ENCODE data around the gene TEX19.

TEX19 gene

DNA sequence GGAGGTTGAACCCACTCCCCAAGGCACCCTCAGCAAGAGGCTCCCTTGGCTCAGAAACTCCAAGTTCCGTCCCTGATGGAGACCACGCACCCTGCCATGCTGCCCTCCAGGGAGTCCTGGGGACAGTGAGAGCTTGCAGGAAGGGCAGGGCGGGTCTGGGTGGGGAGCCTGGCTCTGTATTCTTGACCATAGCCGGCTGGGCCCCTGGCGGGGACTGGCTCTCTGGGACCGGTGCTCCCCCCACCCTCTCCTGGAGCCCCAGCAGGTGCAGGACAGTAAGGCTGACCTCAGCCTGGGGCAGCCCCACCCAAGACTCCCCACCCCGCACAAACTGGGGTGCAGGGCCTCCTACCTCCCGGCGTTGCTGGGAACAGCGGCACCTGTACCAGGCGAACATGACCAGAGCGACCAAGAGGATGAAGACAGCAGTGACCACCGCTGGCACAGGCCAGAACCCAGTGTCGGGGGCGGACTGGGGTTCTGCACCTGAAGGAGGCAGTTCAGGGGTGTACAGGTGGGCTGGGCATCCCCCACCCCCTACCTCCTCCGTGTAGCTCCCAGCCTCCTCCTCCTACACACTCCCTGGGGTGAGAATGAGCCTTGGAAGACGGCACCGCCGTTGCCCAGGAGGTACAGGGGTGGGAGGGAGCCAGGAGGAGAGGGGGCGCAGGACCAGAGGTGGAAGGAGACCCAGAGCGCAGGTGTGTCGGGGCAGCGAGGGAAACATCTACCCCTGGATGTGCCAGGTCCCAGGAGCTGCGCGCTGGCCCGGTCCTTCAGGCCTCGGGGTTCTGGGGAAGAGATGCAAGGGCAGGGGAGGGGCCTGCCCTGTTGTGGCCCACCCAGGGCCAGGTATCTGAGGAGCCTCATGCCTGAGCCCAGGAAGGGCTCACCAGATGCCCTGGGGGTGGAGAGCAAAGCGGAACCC, 36.3 kb upstream of the TEX19 start:
- no peak for DNase-seq

DNA sequence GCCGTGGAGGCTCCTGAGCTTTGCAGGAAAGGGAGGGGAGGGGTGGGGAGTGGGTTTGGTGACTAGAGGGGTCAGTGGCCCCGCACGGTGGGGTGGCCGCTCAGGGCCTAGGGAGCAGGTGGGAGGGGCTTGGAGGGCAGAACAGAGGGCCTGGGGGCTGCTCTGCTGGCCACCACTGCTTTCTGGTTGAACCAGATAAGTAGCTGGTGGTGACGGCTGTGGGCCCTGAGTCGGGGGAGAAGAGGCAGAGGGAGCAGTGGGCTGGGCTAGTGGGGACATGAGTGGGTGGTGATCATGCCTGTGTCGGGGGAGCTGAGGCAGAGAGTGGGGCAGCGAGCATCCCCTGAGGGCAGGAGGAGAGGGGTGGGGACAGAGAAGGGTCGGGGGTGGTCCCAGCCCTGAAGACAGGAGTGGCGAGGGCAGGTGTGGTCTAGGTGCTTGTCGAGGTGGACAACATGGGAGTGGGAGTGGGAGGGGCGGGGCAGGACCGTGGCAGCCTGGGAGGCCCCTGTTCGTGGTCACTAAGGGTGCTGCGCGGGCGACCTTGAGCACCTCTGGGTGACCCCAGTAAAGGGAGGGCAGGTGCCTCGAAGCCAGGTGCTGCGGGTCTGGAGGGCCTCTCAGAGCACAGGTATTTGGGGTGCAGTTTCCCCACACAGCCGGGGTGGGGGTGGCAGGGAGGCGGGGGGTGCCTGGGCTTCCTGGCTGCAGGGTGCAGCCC, 35.4 kb upstream of the TEX19 start:
- DNase-seq, result no peak

DNA sequence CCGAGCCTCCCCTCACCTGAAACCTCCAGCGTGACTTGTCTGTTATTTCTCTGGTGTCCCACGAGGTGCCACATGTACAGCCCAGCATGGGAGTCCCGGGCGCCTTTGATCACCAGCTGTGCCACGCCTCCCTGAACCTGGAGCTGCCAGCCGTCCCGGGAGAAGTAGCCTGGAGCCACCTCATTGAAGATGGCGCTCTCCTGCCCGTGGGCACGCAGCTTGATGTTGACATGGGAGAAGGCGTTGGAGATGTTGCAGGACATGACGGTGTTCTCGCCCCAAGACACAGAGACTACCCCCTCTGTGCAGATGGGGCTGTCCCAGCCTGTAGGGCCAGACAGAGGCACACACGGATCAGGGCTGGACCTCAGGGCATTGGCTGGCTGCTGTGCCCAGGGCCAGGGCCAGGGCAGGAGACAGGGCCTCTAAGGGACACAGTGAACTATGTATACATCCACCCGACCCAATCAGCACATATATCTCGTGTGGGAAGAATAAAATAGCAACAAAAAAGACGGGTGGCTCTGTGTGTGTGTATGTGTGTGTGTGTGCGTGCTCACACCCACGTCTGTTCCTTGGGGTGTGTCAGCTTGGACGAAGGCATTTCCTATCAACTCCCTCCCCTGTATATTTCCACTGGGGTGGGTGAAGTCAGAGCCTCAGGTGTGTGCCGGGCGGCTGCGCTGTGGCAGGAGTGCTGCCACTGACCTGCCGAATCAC, 34.3 kb upstream of the TEX19 start:
- no peak for DNase-seq

DNA sequence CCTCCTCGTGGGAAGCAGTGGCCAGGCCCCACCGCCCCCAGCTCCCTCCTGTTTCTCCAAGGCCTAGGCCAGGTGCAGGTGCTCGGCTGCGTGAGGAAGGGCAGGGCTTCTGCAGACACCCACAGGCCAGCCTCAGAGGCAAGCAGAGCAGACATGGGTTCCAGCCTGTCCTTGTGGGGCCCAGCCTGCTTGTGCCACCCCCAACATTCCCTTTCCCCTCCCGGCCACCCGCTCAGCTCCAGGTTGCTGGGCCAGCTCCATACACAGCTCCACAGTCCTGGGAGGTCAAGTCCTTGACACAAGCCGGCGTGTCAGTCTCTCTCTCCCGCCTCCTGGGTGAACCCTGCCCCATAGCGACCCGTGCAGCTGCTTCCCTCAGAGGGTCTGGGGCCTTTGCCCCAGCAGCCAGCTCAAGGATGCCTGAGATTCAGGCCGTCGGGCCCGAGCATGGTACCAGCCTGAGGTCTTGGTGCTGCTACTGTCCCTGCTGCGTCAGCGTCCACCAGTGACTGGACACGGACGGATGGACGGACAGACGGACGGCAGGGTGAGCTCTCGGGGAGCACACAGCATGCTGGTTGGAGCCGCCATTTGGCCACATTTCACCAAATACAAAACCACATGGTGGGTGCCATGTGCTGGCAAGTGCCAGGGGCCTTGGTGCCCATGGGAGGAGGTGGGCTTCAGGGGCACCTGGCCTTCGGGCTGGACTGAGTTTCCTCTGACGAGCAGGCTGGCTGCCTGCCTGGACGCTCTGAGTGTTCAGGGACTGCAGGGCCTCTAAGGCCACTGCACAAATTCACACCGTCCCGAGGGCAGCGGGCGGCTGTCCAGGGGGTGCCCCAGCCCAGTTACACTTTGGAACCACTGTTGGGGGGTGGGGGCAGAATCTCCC, 33.5 kb upstream of the TEX19 start:
- DNase-seq, result no peak

DNA sequence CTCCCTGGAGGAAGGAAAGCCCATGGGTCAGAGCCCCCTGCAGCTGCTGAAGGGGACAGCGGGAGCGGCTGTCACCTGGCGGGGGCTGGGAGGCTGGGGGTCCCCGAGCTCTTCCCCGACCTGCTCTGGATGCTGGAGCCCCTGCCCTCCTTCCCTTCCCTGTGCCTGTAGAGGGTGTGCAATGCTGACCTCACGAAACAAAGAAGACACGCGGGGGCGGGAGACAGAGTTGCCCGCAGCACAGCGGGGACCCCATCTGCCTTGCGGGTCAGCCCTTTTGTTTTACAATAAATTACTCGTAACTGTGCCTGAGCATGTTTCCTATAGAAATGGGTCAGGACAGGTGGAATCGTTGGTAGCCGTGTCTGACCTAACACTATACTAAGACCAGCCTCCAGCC, 31.8 kb upstream of the TEX19 start:
- DNase-seq, result no peak

DNA sequence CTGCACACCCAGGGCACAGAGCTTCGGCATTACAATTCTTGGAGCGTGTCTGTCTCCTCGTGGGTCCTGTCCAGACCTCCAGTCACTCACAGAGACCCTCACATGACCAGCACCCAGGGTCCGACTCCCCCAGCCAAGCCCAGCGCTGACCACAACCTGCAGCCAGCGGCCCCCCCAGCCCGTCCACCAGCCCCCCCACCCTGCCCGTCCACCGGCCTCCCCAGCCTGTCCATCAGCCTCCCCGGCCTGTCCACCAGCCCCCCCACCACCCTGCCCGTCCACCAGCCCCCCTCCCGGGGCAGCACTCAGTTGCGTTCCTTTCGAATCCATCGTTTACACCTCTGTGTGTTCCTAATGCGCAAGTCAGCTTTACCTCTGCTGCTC, 31.3 kb upstream of the TEX19 start:
- DNase-seq, result no peak

DNA sequence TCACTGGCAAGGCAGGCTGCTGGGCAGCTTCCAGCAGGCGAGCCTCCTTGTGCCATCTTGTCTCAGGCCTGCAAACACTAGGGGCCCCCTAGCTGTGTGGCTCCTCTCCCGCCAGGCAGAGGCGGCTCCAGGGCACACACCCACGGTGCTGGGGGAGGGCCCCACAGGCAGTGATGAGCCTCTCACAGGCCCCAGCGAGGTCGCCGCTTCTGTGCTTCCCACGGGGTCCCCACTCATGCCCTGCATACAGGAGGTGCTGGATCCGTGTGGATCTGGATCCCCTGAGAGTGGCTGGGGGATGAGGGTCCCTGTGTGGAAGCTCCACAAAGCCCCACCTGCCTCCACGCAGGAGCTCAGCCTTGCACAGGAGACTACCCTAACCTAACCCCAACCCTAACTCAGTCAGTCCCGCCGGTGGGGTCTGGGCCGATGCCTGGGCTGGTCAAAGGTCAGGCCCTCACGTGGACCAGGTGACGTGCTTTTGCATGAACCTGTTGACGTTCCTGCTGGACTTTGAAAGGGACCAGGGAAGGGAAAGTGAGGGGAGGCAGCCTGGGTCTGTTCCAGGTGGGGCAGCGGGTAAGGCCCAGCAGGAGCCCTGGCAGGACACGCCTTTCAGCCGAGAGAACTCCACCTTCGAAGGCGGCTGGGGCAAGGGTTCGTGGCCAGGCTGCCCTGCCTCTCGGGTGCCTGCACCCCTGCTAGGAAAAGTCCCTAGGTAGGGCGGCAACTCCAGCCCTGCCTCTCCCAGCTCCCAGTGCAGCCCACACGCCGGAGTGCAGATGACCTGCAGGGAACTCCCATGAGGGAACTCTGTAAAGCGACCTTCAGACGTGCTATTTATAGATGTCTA, 30.7 kb upstream of the TEX19 start:
- DNase-seq, result no peak

DNA sequence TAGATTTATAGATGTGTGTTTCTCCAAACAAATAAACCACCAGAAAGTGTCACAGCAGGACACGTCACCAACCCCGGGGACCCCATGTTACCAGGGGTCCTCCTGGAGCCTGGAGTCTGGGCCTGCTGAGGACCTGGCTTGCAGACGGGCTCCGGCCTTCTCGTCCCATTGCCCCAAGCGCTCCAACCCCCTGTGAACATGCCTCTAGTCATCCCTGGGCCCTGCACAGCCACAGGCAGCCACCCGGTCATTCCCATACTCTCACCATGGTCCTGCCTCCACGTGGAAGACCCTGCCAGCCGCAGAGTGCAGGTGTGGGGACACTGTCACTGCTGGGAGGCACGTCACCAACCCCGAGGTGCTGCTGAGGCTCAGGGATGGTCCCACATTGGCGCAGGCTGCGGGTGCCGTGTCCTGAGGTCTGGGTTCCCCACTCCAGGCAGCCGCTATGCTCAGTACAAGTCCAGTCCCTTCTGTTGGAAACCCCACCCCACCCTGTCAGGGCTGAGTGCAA, 30.0 kb upstream of the TEX19 start:
- no peak for DNase-seq

DNA sequence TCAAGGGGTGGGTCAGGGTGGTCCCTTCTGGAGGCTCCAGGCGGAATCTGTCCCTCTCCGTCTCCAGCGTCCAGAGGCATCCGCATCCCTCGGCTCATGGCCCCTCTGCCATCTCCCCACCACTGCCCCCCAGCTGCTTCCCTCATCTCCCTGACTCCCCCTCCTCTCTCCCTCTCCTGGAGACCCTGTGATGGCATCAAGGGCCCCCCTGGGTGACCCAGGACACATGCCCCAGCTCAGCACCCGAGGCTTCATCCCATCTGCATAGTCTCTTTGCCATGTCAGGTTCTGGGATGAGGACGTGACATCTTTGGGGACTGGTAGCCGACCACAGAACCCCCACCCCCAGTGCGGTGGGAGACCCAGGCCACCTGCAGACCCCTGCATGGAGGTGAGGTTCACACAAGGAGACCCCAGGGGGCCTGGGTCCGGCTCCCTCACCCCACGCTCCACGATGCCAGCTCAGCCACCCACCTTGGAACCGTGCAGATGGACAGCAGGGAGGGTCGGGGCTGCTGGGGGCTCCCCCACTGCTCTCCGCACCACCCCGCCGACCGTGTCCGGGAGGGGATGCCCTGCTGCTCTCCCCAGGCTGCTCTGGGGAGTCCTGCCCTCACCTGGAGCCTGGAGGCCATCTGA, 29.2 kb upstream of the TEX19 start:
- no peak for DNase-seq

DNA sequence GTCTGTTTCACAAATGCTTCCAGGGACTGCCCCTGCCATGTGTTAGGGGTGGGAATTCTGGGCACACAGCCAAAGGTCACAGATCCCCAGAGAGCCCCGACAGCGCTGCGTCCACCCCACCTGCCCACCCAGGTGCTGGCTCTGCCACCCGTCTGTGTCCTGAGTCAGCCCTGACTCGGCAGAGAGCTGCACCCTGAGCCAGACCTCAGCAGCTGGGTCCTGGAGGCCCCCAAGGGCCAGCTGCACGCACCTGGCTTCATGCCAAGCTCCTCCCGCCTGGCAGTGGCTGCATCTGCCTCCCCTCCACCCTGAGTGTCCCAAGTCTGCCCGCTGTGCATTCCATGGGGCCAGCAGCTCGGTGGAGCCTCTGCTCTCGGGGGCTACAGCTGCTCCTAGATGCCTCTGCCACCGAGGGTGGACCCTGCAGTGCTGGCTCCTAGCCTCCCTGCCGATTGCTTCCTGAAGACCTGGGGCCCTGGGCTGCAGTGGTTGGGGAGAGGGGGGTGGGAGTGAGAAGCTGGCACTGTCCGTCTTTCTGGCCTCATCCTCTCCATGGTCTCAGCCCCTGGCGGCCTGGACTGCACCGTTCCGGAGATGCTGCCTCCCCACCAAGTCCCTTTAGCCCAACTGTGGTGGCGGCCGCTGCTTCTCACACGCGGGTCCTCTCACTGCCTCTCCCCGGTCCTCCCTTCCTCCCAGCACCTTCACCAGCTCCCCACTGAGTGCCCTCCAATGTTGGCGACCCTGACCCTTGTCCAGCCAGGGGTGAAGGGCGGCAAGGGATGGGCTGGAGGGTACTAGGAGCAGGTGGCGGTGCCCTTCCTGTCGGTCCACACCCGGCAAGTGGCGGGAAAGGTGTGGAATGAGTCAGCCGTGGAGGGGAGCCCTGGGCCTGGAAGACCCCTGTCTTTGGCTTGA, 28.5 kb upstream of the TEX19 start:
- DNase-seq, result no peak

DNA sequence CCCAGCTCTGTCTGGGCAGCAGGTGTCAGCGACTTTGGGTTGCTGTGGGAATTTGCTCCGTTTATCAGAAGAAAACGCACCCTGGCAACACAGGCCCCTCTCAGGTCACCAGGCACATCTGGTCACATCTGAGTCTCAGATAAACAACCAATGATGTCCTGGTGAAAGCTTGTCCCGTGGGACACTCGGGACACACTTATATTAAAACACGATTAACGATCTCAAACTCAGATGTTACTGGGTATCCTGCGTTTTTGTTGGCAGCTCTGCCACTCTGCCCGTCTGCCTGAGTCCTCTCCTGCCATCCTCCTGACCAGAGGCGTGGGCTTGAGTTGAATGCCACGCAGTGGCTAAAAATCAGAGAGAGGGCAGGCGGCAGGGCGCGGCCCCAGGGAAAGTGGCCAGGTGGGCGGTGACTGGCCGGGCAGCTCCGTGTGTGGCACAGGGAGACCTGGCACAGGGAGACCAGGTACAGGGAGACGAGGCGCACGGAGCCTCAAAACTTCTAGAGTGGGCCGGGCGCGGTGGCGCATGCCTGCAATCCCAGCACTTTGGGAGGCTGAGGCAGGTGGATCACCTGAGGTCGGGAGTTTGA, 27.6 kb upstream of the TEX19 start:
- DNase-seq, result no peak

DNA sequence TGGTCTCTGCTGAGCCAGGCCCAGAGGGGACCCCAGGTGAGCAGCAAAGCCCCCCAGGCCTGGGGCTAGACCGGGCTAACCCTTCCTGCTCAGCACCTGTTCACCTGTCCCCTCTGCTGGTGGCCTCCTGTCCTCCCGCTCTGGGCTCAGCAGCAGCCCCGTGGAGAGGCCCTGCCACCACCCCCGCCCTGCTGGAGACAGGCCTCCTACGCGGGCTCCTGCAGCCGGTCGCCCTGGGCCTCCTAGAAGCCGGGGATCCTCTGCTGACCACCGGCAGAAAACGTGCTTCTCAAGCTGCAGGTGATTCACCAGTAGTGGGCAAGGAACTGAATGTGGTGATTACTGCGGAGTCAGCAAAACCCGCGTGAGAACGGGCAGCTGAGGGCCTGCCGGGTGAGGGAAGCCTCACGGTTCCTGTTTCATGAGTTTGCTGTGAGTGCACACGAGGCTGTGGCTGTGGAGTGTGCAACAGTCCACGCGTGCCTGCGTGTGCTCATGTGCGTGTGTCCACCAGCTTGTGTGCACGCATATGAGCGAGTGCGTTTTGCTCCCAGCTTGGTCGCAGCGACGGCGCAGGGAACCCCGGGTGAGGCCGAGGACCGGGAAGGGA, 26.3 kb upstream of the TEX19 start:
- DNase-seq, result no peak

DNA sequence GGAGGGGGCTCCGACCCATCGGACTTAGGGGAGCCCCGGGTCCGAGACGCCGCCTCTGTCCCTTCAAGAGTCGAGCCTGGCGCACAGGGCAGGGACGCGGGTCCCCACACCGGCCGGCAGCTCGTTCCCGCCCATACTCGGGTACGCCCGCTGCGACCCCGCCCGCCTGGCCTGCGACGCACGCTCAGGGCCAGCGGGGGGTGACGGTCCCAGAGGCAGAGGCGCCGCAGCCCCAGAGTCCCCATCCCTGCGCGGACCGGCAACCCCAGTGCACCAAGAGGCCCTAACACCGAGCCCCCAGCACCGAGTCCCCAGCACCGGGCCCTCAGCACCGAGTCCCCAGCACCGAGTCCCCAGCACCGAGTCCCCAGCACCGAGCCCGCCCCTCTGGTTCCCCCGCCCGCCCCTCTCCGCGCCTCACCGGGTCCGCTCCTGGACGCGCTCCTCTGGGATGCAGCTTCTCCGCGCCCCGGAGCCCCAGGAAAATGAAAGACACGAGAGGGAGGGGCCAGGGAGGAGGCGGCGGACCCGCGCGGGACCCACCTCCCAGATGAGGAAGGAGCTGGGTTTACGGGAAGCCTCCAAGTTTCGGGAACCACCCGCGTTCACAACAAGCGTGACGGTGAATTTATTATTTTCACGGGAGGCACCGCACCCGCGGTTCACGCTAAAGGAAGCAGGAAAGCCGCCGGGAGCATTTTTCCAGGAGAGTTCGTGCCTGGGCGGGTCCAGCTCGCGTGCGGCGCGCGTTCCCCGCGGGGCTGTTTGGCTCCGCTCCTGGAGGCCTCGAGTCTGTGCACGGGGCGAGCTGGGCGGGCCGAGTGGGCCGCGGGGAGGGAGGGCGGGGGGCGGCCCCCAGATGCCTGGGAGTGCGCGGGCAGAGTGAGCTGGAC, 25.5 kb upstream of the TEX19 start, which contains the start of gene SECTM1:
Gene SECTM1, minus strand, starts transcription at position 488 of the 893 bp plus-strand sequence. CDS start 6,526 bp downstream, outside the sequence.
- DNase-seq, result no peak

DNA sequence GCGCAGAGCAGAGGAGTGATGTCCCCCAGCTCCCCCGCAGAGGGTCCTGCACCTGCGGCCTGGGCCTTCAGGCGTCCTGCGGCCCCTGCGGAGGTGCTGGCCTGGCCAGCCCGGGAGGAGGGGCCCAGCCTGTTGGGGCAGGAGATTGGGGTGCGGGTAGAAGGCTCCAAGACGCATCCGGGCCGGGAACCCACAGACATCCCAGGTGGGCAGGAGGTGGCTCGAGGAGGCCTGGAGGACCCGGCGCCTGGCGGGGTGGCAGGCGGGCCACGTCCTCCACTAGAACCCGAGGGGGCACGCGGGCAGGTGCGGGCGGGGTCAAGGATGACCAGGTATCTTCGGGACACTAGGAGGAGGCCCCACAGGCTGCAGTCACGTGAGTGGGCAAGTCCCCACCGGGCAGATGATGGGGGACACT, 24.8 kb upstream of the TEX19 start:
- DNase-seq, result no peak

DNA sequence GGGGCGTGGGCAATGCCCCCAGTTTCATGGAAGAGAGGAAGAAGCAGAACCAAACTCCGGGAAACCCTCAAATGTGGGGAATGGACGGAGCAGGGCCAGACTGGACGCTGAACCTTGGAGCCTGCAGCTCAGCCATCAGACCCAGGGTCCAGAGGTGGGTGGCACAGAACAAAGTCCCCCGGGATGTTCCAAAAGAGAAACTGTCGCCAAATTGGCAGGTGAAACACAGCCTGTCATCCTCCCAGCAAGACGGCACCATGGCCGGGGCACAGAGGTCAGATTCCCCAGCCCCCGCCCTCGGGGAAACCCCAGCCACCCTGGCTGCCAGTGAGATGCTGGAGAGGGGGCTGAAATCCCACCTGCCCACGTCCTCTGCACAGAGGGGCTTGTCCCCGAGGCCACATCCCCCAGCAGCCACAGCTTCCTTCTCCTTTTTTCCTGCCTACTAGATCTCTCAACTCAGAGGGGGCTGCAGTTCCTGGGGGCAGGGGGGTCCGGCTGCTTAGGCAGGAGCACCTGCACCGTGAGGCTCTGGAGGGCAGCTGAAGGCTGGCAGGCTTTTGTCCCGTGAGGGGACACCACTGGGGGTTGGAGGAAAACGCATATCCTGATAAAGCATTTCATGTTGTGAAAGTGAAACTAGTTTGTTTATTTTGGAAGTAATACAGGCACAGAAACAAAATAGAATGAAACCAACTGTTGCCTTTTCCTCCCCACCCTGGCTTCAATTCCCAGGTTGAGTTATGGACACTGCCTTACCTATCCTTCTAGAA, 24.2 kb upstream of the TEX19 start:
- DNase-seq, result no peak

DNA sequence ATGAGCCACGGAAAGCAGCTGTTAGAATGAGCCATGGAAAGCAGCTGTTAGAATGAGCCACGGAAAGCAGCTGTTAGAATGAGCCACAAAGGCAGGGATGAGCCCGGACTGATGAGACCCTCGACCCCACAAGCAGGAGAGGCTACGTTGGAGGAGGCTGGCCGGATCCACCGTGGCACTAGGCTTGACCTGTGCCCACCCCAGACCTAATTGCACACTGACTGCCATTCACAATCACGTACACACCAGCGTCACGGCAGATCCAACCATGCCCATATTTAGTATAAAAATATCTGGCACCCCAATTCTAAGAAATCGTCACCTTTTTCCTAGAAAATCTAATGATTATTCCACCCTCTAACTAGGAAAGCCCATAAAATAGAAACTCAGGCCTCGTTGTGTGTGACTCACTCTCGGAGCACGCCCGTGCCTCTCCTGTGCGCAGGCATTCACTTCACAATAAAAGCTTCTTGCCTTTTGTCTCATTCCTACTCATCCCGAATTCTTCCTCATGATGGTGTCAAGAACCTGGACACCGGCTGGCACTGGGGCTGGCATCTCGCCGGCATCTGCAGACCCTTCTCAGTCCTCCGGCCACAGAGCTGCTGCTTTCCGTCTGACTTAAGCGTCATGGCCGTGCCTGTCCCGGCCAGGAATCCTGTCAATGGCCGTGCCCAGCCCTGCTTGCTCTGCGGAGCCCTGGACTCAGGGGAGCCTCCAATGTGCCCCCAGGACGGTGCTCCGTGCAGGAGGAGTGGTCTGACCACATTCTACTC, 20.0 kb upstream of the TEX19 start:
- DNase-seq, result no peak

All from effector CD4-positive, alpha-beta T cell (primary cell).